HG03521 (cell line): ENCODE results near the gene PARVA.

Experiments used
- ATAC-seq: cut with Tn5 transposase; IDR thresholded peaks from one replicate; pipeline ENCODE4 v1.9.1; 2021; ENCODE audit warnings: mild to moderate bottlenecking, moderate library complexity; ENCODE audit not compliant: unreplicated experiment

PARVA gene

DNA sequence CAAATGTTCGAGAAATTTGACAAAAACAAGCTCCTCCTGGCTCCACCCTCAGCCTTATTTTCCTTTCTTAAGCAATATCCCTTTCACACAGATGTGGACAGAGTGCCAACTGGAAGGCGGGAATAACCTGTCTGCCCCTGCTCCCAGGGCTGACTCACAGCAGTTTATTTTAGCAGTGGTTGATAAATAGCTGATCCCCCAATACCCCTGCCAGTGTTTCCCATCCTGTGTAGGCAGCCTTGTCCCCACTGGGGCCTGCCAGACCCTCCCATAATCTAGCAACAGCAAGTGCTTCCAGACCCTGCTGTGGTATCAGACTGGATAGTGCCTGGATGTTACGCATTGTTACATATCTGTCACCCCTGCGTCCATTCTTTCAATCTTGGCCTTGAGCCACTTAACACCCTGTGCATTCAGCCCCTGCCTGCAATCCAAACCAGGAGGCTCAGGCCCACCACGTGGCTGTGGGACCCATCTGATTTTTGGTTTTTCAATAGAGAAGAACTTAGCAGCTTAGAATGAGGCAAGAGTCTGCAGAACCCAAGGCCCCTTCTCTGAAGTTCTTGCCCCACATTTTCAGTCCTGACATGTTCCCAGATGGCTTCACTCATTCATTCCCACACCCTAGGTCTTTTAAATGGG is 53.7 kb downstream of the PARVA start:
- no peak for ATAC-seq

DNA sequence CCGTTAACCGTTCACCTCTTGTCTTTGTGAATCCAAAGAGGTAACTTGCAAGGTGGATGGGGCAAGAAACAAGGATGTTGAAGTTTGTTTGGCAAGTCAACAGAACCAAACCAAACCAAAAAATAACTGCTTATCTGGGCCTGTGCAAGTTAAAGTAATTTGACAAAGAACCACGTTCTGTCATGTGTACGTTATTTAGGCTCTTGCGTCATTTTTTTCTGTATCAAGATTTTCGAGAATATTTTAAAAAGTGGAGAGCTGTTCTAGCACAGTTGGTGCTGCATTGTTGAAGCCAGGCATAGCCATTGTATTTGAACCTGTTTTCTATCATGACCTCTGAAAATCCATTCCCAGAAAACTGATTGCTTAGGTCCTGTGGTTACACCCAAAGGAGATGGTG is 55.1 kb downstream of the PARVA start:
- ATAC-seq: no peak

DNA sequence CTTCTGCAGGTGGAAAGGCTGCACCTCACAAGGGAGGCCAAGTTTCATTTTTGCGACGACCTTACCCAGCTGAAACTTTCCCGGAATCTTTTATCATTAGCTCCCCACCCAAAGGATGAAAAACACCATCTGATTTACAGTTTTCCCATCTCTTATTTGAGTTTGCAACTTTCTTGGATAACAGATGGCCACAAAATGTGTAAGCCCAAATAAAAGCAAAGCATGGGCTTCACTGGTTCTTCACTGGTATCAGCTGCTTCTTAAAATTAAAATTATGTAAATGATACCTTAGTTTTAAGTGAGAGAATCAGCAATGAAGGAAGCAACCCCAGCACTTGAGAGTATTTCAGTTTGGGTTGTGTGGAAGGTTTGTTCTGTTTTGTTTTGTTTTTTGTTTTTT is 55.8 kb downstream of the PARVA start:
- ATAC-seq: no peak

DNA sequence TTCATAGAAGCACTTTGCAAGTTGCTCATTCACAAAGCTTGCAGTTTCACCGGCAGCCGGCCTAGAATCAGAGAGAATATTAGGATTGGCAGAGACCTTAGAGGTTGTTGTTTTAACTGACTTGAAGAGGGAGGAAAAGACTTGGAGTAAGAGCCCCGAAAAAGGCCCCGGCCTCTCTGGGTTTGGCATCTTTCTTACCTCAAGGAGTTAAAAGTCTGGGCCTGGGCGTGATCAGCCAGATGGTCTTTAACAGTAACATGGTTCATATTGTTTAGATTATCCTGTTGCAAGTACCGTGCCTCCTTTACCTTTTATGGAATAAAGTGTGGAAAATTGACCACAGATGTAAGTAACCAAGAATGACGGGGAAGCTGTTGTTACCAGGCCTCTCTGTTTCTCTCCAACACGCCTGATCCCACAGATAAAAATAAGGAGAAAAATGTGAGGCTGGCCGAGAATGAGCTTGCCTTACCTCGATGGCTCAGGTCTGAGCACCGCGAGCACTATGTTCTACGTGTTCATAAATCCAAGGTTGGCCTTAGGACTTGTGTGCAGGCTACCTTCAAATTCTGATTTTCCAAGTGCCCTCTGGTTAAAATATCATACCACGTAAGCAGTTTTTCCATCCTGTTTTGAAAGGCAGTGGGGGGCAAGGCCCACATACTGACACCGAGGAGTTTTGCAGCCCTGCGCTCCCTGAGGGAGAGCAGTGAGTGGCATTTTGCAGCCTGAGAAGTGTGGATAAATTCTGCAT is 56.4 kb downstream of the PARVA start:
- ATAC-seq: no peak

DNA sequence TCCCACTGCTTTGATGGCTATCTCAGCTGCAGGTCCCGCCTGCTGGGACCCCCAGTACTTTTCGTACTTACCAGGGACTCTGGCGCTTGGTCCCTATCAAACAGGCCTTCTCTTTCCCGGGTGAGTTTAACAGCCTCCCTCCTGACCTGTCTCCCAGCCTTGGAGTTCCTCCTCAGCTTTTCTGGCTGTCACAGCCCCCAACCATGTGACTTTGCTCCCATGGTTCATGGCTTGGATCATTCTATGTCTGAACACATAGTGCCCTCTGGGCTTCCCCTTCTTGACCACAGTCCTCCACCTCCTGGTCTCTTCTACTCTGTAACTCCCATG is 56.9 kb downstream of the PARVA start:
- ATAC-seq: no peak

DNA sequence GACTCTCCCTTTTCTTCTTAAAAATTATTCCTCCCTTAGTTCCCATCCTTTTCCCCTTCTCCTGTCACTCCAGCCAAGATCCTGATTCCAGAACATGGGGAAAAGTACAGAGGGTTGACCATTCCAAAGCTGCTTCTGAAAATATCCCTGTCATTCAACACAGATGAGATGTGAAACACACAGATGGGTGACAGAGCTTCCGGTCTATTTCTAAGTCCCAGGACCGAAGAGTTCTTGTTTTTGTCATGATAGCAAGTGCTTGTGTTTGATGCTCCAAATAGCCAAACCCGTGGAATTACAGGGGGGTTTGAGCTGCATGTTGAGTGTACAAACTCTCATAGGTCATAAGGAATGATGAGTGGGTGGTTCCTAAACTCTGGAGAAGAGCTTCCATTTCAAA is 57.9 kb downstream of the PARVA start:
- ATAC-seq: no peak

DNA sequence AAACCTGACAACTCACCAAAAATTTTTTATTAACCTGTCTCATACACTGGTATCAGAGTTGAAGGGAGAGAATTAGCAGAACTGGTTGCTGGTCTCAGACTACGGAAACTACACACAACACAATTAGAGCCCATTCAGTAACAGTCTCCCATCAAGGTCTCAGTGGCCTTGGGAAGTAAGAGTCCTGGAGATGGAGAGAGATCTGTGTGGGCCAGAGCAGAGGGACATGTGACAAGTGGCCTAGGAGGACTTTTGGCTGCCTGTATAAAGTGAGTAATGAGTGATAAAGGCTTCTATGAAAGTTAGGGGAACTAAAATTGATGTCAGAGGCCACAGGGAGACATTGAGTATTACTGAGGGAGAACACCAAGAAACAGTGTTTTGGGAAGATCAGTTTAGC is 58.9 kb downstream of the PARVA start:
- ATAC-seq: no peak

DNA sequence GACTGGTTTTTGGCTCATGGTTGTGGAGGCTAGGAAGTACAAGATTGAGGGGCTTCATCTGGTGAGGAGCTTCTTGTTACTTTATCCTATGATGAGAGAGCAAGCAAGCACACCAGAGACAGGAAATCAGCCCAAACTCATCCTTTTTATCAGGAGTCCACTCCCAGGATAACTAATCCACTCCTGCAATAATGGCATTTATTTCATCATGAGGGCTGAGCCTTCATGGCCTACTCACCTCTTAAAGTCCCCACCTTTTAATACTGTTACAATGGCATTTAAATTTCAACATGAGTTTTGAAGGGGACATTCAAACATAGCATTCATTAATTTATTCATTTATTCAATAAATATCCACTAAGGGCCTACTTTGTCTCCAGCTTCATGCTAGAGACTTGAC is 60.9 kb downstream of the PARVA start:
- no peak for ATAC-seq

DNA sequence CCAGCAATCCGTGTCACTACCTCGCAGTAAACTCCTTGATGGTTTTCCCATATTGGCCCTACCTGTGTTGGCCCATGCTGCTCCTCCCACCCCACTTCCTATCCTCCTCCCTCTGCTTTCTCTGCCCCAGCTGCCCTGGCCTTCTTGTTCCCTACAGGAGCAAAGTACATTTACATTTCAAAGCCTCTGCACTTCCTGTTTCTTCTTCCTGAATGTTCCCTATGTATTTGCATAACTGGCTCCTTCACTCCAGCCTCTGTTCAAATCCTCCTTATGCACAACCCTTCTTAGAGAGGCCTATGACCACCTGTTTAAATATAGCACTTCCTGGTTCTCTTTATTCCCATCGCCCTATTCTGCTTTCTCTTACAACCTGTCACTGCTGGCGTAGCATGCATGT is 62.2 kb downstream of the PARVA start:
- no peak for ATAC-seq

DNA sequence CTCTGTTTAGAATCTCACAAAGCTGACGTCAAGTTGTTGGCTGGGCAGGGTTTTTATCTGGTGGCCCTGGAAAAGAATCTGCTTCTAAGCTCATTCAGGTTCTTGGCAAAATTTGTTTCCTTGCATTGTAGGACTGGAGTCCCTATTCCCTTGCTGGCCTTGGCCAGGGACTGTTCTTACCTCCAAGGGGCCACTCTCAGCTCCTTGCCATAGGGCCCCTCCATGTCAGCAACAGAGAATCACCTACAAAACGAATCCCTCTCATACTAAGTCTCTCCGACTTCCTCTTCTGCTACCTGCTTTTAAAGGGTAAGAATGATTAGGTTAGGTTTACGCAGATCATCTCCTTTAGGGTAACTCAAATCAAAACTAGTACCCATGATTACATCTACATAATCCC is 63.2 kb downstream of the PARVA start:
- no peak for ATAC-seq

DNA sequence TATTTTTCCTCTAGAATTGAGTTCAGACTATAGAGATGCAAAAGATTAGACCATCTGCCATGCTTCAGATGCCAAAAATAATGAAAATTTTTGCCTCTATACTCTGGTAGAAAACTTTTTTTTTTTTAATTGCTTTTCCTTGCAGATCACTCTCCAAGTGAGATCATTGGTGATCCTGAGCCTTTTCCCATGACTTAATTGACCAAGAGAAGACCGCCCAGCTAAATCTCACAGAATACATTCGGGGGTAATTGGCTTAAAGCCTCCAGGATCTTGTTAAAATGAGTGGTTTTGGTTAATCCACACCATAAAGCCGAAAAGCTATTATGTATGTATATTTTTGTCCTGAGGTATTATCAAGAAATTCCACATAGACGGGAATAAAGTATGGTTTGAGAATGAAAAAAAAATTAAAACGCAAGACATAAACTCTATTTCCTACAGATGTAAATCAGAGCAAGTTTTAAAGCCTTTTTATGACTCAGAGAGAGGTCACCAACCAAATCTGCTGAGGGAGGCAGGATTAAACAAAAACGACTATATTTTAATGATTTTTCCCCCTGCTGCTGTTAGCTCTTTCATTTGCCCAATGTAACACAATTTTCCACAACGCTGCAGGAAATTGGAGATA is 64.0 kb downstream of the PARVA start:
- no peak for ATAC-seq

DNA sequence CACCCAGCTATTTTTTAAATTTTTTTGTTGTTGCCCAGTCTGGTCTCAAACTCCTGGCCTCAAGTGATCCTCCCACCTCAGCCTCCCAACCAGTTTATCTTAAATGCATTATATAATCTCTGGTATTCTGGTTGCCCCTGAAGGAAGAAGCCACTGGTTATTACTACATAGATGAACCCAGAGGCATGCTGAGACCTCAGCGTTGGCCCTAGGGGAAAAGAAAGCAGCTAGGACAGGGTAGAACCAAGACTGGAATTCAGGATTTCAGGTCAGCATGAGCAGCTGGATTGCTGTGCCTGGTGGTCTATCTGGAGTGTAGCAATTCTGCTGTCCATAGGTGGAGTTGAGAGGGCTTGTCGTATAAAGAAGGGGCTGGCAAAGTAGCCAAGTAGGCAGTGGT is 67.2 kb downstream of the PARVA start:
- no peak for ATAC-seq

DNA sequence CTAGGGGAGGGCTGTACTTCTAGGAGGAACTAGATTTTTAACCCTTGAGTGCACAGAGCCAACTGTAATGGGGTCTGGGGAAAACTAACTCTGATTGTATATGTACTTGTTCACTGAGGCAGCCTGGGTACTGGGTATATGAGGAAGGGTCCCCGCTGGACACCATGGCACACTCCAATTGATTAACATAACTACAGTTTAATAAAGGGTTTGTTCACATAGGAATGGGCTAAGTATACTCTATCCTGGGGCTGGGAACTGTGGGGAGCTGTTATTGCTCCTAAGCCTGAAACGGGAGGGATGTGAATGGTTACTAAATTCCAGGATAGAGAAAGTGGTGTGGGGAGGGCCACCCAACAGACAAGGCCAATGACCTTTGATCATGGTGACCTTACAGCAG is 67.6 kb downstream of the PARVA start:
- no peak for ATAC-seq

DNA sequence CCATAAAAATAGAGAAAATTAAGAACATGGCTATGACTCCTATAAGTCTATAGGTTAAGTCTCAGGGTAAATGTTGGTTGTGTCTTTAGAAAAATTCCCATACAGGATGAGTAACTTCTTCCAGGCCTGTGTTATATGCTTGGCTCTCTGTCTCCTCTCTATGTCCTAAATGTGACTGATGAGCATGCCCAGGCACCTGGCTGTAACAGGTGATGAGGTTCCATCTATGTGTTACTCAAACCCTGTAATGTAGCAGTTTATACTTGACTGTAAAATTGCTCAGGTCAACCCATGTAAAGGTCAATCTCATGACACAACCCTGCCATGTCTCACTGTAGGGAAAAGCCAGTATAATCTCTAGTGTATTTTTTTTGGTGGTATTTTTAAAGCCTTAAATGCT is 69.5 kb downstream of the PARVA start:
- no peak for ATAC-seq

DNA sequence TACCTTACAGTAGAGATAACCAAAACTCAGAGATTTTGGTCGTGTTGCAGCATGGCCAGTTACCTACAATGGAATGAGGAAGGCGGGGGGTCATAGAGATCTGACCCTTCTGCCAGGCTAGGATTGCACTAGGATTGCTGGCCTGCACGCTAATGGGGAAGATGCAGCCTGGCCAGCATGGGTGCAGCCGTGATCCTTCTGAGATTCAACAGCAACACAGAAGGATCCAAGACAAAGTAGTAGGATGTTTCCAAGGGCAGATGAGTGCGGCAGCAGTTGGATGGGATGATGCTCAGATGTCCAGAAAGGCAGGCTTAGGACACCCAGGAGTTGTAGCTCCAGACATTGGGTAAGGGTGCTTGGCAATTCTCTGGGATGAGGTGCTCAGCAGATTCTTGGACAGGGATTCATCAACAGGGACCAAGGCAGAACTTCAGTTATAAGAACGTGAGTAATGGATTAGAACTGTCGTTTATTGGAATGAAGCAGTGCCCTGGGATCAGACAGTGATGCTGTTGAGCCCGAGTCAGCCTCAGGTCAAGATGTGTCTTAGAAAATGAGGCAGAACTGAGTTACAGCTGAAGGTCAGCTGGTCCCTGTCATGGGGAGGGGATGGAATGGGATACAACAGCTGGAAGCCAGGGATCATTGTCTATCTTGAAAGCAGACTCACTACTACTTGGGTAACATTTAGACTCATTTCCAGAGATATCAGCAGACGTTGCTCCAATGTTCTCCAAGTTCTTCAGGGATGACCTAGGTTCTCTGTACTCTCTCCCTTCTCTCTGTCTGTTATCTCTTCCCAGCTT is 71.0 kb downstream of the PARVA start:
- no peak for ATAC-seq

DNA sequence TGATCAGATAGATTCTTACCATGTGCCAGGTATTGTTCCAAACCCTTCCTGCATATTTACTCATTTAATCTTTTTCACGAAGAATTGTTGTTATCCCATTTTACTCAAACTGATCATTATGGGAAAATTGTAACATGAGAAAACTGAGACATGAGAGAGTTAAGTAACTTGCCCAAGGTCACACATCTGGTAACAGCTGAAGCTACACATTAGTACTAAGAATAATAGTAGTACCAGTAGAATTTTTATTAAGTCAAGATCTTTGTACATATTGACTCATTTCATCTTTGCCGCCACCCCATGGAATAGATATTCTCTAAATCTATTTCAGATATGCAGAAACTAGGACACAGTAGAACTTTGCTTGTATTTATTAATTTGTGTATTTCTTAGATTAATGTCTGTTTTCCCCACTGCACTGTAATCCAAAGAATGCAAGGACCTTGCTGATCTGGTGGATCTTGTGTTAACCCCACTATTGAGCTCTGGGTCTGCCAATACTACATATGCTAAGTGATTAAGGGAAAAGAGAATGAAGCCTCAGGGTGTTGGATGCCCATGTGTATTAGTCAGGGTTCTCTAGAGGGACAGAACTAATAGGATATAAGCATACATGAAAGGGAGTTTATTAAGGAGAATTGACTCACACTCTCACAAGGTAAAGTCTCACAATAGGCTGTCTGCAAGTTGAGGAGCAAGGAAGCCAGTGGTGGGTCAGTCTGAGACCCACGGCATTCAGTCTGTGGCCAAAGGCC is 72.8 kb downstream of the PARVA start:
- no peak for ATAC-seq

DNA sequence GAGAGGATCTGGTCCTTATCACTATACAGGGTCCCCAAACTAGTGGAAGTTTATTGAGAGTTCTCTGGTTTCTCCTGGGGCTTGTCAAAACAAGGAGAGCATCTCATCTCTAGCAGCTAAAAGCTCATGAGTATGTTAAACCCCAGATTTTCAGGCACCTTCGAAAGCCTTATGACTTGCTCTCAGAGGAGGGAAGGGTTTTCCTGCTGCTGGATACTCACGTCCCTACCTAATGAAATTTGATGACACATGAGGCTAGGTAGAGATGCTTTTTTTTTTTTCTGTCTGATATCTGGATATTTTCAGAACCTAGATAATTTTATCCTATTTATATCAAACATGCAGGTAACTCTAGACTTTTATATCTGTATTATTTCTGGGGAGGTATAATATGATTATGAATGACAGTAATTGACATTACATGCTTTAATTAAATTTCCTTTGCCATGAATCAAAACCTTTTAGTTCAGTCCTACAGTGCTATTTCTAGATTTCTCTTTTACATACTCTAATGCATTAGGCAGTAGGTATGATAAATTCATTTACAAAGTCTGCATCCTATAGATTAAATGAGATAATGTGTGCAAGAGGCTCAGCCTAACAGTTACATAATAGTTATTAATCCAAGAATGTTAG is 73.9 kb downstream of the PARVA start:
- ATAC-seq: no peak

DNA sequence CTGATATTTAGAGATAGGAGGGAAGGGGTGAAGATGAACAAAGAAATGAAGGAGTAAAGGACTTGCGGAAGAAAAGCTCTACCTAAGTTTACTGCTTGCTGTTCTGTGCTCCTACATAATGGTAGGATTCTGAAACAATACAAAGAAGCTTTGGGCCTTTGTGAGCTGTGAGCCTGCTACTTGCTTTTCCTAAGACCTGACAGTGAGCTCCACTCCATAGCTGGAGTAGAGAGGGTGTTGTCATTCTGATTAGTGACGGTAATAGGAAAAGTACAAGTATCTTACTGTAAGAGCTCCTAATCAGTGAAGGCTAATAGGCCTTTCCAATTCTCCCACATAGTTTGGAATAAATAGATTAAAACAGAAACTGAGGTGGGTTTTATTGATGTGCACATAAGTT is 75.9 kb downstream of the PARVA start:
- no peak for ATAC-seq

DNA sequence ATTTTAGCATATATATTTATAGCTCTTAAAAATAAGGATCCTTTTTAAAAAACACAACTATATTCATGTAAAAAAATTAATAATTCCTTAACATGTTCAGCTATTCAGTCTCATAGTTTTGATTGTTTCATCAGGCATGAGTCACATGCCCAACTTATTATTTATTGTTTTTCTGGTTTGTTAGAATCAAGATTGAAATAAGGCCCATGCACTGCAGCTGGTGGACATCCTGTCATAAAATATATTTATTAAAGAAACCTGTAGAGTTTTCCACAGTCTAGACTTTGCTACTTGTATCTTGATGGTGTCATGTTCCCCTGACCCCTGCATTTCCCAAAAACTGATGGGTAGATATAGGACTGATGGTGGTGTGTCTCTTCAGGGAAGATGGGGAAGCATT is 77.4 kb downstream of the PARVA start:
- no peak for ATAC-seq

DNA sequence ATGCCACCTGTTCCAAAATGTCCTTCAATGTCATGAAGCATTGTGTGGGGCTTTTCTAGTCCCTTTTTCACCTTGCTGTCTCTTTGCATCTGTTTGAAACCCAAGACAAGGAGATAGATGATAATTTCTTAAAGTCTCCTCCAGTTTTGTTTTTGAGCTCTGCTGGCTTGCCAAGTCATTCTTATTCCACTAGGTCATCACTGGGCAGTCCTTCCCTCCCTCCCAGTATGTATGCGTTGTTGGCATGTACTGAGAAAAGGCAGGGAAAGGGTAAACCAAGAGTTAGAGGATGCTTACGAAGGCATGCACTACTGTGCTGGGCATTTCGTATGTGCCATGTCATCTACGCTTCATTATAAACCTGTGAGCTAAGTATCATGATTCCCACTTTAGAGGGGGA is 78.6 kb downstream of the PARVA start:
- ATAC-seq: no peak
